ENCODE measurements around the gene MRTFA. TPM values are rescaled to one million over a fixed set of nuclear protein-coding genes. Genes with fewer than 3 reads are reported as not detected.

Gene MRTFA
- total and polyA plus RNA-seq, 9 of the 15 experiments (the other 6 are each of a cell fraction or from before 2014, with no cell fraction given), result 0.84 to 21.1 (median 3.7) TPM

DNA sequence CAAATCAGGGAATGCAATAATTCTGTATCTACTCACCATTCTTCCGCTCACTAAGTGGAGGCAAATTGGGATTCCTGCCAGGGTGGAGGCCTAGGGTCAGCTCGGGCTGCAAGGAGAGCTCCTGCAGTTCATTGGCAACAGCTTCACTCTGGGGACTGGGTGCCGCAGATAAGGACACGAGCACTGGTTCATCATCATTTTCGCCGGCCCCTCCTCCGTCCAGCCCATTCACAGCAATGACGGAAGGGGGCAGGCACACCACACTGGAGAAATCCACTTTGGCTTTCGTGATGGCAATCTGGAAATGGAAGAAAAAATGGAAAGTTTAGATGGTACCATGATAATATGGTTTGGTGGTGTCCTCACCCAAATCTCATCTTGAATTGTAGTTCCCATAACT, 84.4 kb downstream of the MRTFA start (continued):
- TF ChIP-seq ZNF551 (CRISPR knock-in tag; IDR thresholded peaks at IDR 0.05), result no peak
- TF ChIP-seq, protein P1, sequence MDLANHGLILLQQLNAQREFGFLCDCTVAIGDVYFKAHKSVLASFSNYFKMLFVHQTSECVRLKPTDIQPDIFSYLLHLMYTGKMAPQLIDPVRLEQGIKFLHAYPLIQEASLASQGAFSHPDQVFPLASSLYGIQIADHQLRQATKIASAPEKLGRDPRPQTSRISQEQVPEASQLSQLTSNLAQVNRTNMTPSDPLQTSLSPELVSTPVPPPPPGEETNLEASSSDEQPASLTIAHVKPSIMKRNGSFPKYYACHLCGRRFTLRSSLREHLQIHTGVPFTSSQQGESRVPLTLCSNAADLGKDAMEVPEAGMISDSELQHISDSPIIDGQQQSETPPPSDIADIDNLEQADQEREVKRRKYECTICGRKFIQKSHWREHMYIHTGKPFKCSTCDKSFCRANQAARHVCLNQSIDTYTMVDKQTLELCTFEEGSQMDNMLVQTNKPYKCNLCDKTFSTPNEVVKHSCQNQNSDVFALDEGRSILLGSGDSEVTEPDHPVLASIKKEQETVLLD (IDR thresholded peaks at IDR 0.05), result no peak
- peak; percentile 79 for TF ChIP-seq CXXC5 (CRISPR knock-in tag; IDR thresholded peaks at IDR 0.05)
- peak; percentile 90 for TF ChIP-seq CTBP1 (IDR thresholded peaks at IDR 0.05; ENCODE audit: borderline replicate concordance)
- no peak for TF ChIP-seq HDAC8 (tag; IDR thresholded peaks at IDR 0.05)
- TF ChIP-seq MAFG (tag; conservative IDR thresholded peaks at IDR 0.05), result no peak
- TF ChIP-seq ESRRA (IDR thresholded peaks at IDR 0.05; ENCODE audit: borderline replicate concordance, low read depth), result peak; percentile 22; the same call in 1 of the 2 replicates
- peak; percentile 59 for TF ChIP-seq CCNT2 (IDR thresholded peaks at IDR 0.05; ENCODE audit: borderline replicate concordance, extremely low read depth, insufficient read length, low read depth, low read length)
- TF ChIP-seq ZNF354B (CRISPR knock-in tag; IDR thresholded peaks at IDR 0.05), result no peak
- TF ChIP-seq TCF7 (IDR thresholded peaks at IDR 0.05; ENCODE audit: borderline replicate concordance), result no peak
- no peak for TF ChIP-seq ZNF584 (CRISPR knock-in tag; IDR thresholded peaks at IDR 0.05; ENCODE audit: low read depth)
- TF ChIP-seq, protein P2, sequence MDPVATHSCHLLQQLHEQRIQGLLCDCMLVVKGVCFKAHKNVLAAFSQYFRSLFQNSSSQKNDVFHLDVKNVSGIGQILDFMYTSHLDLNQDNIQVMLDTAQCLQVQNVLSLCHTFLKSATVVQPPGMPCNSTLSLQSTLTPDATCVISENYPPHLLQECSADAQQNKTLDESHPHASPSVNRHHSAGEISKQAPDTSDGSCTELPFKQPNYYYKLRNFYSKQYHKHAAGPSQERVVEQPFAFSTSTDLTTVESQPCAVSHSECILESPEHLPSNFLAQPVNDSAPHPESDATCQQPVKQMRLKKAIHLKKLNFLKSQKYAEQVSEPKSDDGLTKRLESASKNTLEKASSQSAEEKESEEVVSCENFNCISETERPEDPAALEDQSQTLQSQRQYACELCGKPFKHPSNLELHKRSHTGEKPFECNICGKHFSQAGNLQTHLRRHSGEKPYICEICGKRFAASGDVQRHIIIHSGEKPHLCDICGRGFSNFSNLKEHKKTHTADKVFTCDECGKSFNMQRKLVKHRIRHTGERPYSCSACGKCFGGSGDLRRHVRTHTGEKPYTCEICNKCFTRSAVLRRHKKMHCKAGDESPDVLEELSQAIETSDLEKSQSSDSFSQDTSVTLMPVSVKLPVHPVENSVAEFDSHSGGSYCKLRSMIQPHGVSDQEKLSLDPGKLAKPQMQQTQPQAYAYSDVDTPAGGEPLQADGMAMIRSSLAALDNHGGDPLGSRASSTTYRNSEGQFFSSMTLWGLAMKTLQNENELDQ (CRISPR knock-in tag; IDR thresholded peaks at IDR 0.05; ENCODE audit: borderline replicate concordance), result no peak
- 0 out of 2 replicates have a peak, but pooled peaks have one; percentile 38 for TF ChIP-seq CREB1 (IDR thresholded peaks at IDR 0.05)
- TF ChIP-seq CREB1 (CRISPR knock-in tag; IDR thresholded peaks at IDR 0.05), result no peak
- TF ChIP-seq ZNF436 (CRISPR knock-in tag; IDR thresholded peaks at IDR 0.05), result no peak
- peak; percentile 64 for TF ChIP-seq BCOR (IDR thresholded peaks at IDR 0.05)
- no peak for TF ChIP-seq ZNF197 (CRISPR knock-in tag; IDR thresholded peaks at IDR 0.05; ENCODE audit: low read depth)
- no peak for TF ChIP-seq TAF9B (IDR thresholded peaks at IDR 0.05; ENCODE audit: partially characterized antibody)
- TF ChIP-seq HNRNPK (IDR thresholded peaks at IDR 0.05; ENCODE audit: low read depth, low read length, poor library complexity, severe bottlenecking), result no peak
- TF ChIP-seq, protein P3, sequence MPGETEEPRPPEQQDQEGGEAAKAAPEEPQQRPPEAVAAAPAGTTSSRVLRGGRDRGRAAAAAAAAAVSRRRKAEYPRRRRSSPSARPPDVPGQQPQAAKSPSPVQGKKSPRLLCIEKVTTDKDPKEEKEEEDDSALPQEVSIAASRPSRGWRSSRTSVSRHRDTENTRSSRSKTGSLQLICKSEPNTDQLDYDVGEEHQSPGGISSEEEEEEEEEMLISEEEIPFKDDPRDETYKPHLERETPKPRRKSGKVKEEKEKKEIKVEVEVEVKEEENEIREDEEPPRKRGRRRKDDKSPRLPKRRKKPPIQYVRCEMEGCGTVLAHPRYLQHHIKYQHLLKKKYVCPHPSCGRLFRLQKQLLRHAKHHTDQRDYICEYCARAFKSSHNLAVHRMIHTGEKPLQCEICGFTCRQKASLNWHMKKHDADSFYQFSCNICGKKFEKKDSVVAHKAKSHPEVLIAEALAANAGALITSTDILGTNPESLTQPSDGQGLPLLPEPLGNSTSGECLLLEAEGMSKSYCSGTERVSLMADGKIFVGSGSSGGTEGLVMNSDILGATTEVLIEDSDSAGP (CRISPR knock-in tag; IDR thresholded peaks at IDR 0.05), result no peak
- TF ChIP-seq, protein P4, sequence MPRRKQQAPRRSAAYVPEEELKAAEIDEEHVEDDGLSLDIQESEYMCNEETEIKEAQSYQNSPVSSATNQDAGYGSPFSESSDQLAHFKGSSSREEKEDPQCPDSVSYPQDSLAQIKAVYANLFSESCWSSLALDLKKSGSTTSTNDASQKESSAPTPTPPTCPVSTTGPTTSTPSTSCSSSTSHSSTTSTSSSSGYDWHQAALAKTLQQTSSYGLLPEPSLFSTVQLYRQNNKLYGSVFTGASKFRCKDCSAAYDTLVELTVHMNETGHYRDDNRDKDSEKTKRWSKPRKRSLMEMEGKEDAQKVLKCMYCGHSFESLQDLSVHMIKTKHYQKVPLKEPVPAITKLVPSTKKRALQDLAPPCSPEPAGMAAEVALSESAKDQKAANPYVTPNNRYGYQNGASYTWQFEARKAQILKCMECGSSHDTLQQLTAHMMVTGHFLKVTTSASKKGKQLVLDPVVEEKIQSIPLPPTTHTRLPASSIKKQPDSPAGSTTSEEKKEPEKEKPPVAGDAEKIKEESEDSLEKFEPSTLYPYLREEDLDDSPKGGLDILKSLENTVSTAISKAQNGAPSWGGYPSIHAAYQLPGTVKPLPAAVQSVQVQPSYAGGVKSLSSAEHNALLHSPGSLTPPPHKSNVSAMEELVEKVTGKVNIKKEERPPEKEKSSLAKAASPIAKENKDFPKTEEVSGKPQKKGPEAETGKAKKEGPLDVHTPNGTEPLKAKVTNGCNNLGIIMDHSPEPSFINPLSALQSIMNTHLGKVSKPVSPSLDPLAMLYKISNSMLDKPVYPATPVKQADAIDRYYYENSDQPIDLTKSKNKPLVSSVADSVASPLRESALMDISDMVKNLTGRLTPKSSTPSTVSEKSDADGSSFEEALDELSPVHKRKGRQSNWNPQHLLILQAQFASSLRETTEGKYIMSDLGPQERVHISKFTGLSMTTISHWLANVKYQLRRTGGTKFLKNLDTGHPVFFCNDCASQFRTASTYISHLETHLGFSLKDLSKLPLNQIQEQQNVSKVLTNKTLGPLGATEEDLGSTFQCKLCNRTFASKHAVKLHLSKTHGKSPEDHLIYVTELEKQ (CRISPR knock-in tag; IDR thresholded peaks at IDR 0.05), result no peak
